Measurements from ENCODE around the gene LAYN.

Gene LAYN

GRCh38 chr11:111598559-111598958, 58.0 kb downstream of the LAYN start:
- DNase-seq = no peak

GRCh38 chr11:111601636-111601978, 61.1 kb downstream of the LAYN start:
- no peak for DNase-seq

DNA sequence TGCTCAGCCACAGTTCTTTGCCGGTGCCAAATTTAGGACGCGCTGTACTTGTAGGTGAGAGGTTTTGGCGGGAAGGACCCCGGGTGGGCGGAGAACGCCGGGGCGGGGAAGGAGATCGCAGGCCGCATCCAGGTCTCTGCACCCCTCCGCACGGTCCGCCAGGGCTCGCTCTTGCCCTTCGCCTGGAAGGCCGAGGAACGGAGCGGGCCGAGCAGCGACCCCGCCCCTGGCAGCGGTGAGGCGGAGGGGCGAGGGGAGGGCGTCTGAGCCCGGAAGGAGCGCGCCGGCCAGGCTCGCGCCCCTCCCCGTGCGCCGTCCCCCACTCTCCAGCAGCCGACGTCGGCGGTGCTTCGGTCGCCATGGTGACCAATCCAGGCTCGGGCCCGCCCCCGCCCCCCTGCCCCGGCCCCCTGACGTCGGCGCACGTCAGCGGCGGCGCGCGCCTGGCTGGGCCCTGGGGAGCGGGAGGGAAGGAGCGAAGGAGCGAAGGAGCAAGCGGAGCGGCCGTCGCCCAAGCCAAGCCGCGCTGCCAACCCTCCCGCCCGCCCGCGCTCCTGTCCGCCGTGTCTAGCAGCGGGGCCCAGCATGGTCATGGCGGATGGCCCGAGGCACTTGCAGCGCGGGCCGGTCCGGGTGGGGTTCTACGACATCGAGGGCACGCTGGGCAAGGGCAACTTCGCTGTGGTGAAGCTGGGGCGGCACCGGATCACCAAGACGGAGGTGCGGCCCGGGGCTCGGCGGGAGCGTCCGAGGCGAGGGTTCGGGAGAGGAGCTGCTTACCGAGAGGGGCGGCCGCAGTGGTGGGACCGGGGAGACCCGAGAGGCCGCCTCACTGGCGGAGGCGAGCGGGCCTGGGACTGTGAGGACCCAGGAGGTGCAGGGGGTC, 61.7 kb downstream of the LAYN start, which contains the start of gene SIK2:
Gene SIK2, plus strand, starts transcription at position 471 of the 886 bp plus-strand sequence. Its CDS starts 115 bp downstream, at position 586.
- peak; percentile 87 to 90 for DNase-seq

DNA sequence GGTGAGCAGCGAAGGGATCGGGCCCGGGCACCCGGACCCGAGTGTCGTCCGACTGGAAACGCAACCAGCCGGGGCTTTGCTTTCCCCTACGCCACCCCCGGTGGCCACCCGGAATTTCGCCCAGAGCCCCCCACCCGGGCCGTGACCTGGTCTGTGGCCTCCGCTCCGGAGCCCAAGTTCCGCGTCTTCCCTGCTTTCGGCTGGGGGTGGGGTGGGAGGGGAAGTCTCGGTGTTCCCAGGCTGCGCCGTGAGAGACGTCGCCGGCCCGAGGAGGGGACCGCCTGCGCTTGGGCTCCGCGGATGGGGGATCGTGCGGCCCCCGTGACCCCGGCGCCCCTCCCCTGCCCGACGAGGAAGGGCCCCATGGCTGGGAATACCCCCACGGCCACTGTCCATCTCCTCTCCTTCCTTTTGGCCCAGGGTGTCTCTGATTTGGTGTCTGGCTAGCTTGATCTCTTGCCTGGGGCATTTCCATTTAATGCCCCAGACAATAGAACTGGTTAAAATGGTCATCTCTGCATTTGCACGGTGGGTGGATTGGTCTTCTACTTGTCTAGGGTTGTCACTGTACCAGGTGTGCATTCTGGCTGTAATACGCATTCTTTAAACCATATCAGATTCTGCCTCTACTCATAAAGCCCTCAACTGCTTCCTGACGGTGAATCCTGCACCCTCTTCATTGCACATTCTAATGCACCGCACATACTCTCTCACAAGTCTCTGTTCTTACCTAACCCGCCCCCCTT, 62.5 kb downstream of the LAYN start:
- DNase-seq = peak in 1 of 2 experiments; percentile 9

GRCh38 chr11:111603611-111604130, 63.2 kb downstream of the LAYN start:
- DNase-seq = no peak

DNA sequence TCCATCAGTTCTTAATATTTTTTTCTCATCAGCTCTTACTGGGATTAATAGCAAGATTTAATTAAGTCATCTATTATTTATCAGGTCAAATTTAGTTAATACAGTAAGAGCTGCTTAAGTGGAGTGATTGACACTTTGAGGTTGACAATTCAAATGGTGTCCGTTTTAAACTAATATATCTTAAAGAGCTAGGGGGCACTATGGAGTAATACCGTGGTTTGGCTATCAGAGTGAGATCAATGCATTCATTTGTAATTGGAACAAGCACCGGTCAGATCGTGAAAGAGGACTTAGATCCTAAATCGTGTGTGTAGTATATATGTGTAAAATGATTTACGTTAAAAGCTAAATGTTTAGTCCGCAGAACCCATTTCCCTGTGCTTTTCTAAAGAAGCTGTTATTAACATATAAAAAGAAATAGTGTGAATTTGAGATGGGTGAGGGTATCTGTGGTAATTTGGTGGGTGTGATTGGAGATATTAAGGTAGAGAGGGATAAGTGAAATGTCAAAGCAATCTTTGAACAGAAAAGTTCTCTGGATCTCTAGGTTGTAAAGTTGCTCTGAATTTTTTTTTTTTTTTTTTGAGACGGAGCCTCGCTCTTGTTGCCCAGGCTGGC, 64.0 kb downstream of the LAYN start:
- no peak for DNase-seq

DNA sequence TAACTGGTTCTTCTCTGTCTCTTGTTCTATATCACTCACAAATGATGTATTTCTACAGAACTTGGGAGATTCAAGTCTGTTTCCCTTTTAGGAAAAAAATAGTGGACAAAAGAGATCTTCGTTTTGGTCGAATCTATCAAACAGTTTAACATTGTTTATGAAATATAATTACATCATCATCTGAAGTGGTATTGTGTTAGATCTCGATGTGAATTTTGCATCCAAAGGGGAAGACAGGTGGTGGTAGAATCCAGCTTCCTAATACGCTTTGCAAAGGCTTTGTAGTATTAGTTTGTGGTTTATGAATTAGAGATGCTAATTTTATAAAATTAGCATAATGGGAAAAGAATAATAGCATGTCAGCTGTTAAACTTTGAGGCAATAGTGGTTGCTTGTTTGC, 65.2 kb downstream of the LAYN start:
- no peak for DNase-seq

- DNase-seq = no peak
These were observed 66.5 kb downstream of the LAYN start for GRCh38 chr11:111606986-111607385.

DNA sequence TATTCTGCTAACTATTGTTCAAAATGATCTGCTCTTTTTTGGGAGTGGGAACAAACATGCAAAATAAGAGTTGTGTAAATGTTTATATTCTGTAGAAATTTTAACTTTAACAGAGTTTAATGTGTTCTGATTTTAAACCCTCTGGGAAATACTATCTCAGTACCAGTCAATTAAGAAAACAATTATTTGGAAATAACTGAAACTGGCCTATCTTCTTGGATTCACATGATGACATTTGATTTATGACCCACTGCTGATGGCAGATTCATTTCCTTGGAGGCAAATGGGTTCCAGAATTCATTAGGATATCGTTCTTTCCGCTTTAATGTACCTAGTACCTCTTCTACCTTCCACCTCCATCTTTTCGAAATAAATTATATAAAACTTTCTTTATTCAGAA, 67.2 kb downstream of the LAYN start:
- DNase-seq = no peak

Measured in activated CD4-positive, alpha-beta T cell treated with anti-CD3 and anti-CD28 coated beads, Interleukin-2, amount 50 U/mL, for 48 hours (primary cell).